RPMI7951 (cell line): ENCODE results near the gene ZNF654. TPM values are rescaled to one million over a fixed set of nuclear protein-coding genes. Genes with fewer than 3 reads are reported as not detected.
A peak's percentile ranks its signal among the peaks of the same experiment; 100 is the strongest.
"Not testable (repeated sequence)": the region's sequence is repeated elsewhere in the genome, so short reads cannot be mapped to it uniquely, and the experiment has no call there.

Source experiments
- DNase-seq: peaks from one replicate; pipeline ENCODE4 v3.0.0-alpha.2; 2012; ENCODE audit warnings: low read depth
- total RNA-seq: library from RNA; depleted of rRNA; stranded (reverse); fragments of >200 nt; shearing (Covaris generic); gene quantifications from 2 replicates; pipeline ENCODE4 v1.2.3, GENCODE V29; 2014

Gene ZNF654
- total RNA-seq, 1 experiment from 2014 or later = 18.1 TPM

GRCh38 chr3:88137836-88138235 is 78.8 kb downstream of the ZNF654 start:
- DNase-seq = no peak

- DNase-seq = peak; percentile 36
Measured at GRCh38 chr3:88141458-88142083, 82.5 kb downstream of the ZNF654 start.

GRCh38 chr3:88142094-88142624 is 83.1 kb downstream of the ZNF654 start:
- DNase-seq = no peak

- no peak for DNase-seq
Measured at GRCh38 chr3:88147261-88147660, 88.2 kb downstream of the ZNF654 start.

GRCh38 chr3:88148651-88149050 is 89.6 kb downstream of the ZNF654 start:
- DNase-seq = no peak

- DNase-seq = peak; percentile 59
Measured at GRCh38 chr3:88149101-88149508, 90.0 kb downstream of the ZNF654 start.

GRCh38 chr3:88149509-88150362 is 90.7 kb downstream of the ZNF654 start, which contains the start of gene C3orf38:
TSS of gene C3orf38 (plus strand) at chr3:88149959. CDS start at chr3:88150053, 94 bp downstream.
- DNase-seq = peak; percentile 94

GRCh38 chr3:88150371-88150770 is 91.3 kb downstream of the ZNF654 start:
- no peak for DNase-seq

GRCh38 chr3:88150806-88151205 is 91.8 kb downstream of the ZNF654 start:
- DNase-seq = no peak

- DNase-seq = no peak
Measured at GRCh38 chr3:88151358-88151757, 92.3 kb downstream of the ZNF654 start.

GRCh38 chr3:88152841-88153240 is 93.8 kb downstream of the ZNF654 start:
- no peak for DNase-seq

- DNase-seq = no peak
Measured at GRCh38 chr3:88166419-88166971, 107.4 kb downstream of the ZNF654 start.

GRCh38 chr3:88167173-88167572 is 108.1 kb downstream of the ZNF654 start:
- DNase-seq = no peak

GRCh38 chr3:88167704-88168103 is 108.6 kb downstream of the ZNF654 start:
- DNase-seq = no peak

- DNase-seq = no peak
Measured at GRCh38 chr3:88168171-88168570, 109.1 kb downstream of the ZNF654 start.

GRCh38 chr3:88180398-88180999 is 121.4 kb downstream of the ZNF654 start:
- peak; percentile 51 for DNase-seq

- DNase-seq = not testable (repeated sequence)
Measured at GRCh38 chr3:88182165-88182918, 123.3 kb downstream of the ZNF654 start.

GRCh38 chr3:88188436-88188835 is 129.4 kb downstream of the ZNF654 start:
- DNase-seq = peak; percentile 70

- DNase-seq = peak; percentile 8
Measured at GRCh38 chr3:88189361-88189810, 130.3 kb downstream of the ZNF654 start.

- no peak for DNase-seq
Measured at GRCh38 chr3:88191872-88192409, 132.9 kb downstream of the ZNF654 start.

GRCh38 chr3:88192631-88193030 is 133.6 kb downstream of the ZNF654 start:
- no peak for DNase-seq
